Measurements from ENCODE around the gene HSD17B7.
"Not testable (repeated sequence)": the region's sequence is repeated elsewhere in the genome, so short reads cannot be mapped to it uniquely, and the experiment has no call there.

Gene HSD17B7

GRCh38 chr1:162790303-162790984 is at the start of gene HSD17B7:
Gene HSD17B7 (plus strand): TSS chr1:162790702. CDS start chr1:162790801, 99 bp downstream.
- DNase-seq = not testable (repeated sequence)

DNA sequence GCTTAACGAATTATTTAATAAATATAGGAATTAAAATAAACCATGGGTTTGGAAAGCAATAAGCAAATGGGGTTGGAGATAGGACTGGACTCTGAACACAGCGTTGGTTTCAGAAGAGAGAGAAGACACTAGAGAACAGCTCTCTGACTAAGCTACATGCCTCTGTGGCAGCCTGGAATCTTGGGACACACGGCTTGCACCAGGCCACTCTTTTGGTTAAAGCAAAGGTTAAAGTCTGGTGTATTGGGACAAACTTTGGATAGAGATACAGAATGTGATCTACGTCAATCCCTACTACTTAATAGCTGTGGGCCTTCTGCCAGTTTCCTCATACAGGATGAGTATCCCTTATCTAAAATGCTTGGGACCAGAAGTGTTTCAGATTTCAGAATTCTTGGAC is 49.7 kb upstream of the HSD17B7 start:
- no peak for DNase-seq

- no peak for DNase-seq
Observed at GRCh38 chr1:162741574-162741973, 48.9 kb upstream of the HSD17B7 start.

DNA sequence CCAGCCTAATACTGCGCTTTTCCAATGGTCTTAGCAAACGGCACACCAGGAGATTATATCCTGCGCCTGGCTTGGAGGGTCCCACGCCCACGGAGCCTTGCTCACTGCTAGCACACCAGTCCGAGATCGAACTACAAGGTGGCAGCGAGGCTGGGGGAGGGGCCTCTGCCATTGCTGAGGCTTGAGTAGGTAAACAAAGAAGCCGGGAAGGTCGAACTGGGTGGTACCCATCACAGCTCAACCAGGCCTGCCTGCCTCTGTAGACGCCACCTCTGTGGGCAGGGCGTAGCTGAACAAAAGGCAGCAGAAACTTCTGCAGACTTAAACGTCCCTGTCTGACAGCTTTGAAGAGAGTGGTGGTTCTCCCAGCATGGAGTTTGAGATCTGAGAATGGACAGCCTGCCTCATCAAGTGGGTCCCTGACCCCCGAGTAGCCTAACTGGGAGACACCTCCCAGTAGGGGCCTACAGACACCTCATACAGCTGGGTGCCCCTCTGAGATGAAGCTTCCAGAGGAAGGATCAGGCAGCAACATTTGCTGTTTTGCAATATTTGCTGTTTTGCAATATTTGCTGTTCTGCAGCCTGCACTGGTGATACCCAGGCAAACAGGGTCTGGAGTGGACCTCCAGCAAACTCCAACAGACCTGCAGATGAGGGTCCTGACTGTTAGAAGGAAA is 44.1 kb upstream of the HSD17B7 start:
- DNase-seq = not testable (repeated sequence)

DNA sequence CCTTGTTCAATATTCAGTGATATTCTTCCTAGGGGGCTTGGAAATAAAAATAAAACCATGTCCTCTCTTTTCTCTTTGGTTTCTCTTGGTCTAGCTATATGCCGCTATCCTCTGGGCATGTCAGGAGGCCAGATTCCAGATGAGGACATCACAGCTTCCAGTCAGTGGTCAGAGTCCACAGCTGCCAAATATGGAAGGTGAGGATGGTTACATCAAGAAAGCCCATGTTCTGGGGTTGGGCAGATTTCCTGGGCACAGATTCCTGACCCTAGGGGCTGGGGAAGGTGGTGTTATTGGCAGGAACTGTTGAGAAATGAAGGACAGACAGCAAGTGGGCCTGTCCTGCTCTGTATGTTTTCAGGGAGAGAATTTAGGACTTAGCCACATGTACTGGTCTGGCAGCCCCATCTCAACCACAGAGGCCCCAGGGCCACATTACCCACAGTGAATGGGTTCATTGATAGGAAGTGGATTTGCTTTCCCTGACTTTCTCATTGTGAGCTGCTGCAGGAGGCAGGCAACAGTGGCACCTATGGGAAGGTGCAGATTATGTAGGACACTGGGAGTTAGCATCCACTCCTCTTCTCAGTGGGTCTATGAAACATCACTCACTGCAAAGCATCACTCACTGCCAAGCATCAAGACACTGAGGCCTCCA is 37.4 kb upstream of the HSD17B7 start:
- DNase-seq = no peak

GRCh38 chr1:162753998-162754585 is 36.4 kb upstream of the HSD17B7 start:
- DNase-seq = no peak

GRCh38 chr1:162755306-162755705 is 35.2 kb upstream of the HSD17B7 start:
- no peak for DNase-seq

- DNase-seq = no peak
Observed at GRCh38 chr1:162756523-162756922, 34.0 kb upstream of the HSD17B7 start.

- DNase-seq = no peak
Observed at GRCh38 chr1:162757476-162757875, 33.0 kb upstream of the HSD17B7 start.

- DNase-seq = no peak
Observed at GRCh38 chr1:162765788-162766187, 24.7 kb upstream of the HSD17B7 start.

DNA sequence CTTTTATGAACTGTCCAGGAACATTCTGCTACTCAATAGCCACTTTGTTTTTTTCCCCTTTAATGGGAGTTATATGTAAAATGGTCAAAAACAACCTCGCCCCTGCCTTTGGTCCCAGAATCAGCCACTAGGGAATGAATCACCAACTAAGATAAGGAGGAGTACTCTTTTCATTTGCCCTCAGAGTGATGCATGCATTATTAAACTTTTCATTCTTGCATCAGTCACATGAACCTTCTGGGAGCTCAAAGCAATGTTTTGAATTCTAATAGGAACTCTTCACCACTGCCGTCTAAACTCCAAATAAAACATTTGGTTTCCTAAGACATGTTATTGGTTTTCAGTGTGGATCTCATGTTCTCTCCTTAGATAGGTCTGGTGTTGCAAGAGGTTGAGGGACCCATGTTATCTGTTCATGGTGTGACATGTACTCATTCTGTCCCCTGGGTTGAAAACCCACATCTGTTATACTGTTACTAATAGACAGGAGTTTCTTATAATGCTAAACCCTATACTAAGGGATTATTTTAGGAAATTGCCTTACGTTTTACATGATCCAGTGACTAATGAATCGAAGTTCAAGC is 17.8 kb upstream of the HSD17B7 start:
- no peak for DNase-seq

- DNase-seq = no peak
Observed at GRCh38 chr1:162774007-162774406, 16.5 kb upstream of the HSD17B7 start.

GRCh38 chr1:162779043-162779442 is 11.5 kb upstream of the HSD17B7 start:
- DNase-seq = no peak

DNA sequence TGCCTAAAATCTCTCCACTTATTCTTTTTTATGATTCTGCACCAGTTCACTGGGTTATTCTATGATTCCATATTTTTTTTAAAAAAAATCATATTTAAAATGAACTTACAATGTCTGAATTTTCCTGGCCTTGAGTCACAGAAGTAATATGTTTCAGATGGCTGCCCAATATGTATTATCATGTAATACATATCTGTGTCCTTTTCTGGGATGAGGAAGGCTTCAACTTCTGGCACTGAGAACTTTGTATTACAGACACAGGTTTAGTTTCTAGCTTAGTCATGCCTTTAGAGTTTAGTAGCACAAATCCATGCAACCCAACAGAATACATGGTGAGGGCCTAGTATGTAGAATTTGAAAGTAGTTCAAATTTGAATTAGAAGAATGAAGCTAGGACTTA is 7.8 kb upstream of the HSD17B7 start:
- no peak for DNase-seq

DNA sequence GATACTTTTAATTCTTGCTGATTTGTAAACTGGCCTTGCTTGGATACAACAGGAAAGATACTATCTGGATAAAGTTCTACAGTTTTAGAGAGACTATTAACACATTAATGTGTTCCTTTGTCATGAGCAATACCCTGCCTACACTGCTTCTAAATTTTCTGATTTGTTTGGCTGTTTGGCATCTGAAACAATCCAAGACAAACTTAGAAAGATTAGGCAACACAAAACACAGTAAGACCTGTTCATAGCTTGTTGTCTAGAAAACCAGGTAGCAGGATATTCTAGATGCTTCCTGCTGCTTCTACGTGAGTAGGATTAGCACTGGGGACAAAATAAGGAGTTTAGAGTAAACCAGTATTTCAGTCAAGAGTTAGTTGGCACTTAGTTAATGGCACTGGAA is 5.6 kb upstream of the HSD17B7 start:
- DNase-seq = not testable (repeated sequence)

DNA sequence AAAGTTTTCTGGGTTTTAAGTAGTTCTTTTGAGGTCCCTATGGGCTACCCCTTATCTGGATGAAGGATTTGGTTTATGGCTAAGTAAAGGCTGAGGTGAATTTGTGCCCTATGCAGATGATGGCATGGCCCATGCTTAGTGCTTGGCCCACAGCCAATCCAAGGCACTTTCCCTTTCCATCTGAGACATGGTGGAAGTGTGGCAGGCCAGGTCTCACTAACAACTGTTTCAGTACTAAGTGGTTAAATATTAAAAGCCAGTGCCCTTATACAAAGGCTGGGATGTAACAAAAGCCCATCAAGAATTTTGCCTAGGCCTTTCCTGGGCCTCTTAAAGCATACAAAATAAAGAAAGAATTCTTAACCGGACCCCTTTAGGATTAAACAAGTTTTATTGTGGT is 1.7 kb upstream of the HSD17B7 start:
- not testable (repeated sequence) for DNase-seq

- DNase-seq = not testable (repeated sequence)
Observed at GRCh38 chr1:162790985-162791357, 469 bp downstream of the HSD17B7 start.

- not testable (repeated sequence) for DNase-seq
Observed at GRCh38 chr1:162794284-162794683, 3.8 kb downstream of the HSD17B7 start.

- DNase-seq = not testable (repeated sequence)
Observed at GRCh38 chr1:162796617-162797279, 6.2 kb downstream of the HSD17B7 start.

GRCh38 chr1:162799995-162800830 is 9.7 kb downstream of the HSD17B7 start:
- DNase-seq = not testable (repeated sequence)

- DNase-seq = not testable (repeated sequence)
Observed at GRCh38 chr1:162807503-162807902, 17.0 kb downstream of the HSD17B7 start.

- DNase-seq = not testable (repeated sequence)
Observed at GRCh38 chr1:162812357-162812756, 21.9 kb downstream of the HSD17B7 start.

Measured in 8988T (cell line).